GM18858 (cell line): ENCODE data around the gene KLHL13.
A peak's percentile ranks its signal among the peaks of the same experiment; 100 is the strongest.
"Not testable (repeated sequence)": the region's sequence is repeated elsewhere in the genome, so short reads cannot be mapped to it uniquely, and the experiment has no call there.

Experiments used
- ATAC-seq: cut with Tn5 transposase; IDR thresholded peaks from one replicate; pipeline ENCODE4 v1.9.1; 2021; ENCODE audit not compliant: unreplicated experiment

The KLHL13 gene

DNA sequence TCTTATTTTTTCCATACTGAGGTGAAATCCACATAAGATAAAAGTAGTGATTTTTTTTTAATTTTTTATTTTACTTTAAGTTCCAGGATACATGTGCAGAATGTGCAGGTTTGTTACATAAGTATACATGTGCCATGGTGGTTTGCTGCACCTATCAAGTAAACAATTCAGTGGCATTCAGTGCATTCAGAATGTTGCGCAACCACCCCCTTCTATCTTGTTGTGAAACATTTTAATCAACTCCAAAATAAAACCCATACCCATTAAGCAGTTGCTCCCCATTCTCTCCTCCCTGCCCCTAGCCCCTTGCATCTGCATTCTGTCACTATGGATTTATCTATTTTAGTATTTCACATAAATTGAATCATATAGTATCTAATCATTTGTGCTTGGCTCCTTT, 121.2 kb downstream of the KLHL13 start:
- no peak for ATAC-seq

DNA sequence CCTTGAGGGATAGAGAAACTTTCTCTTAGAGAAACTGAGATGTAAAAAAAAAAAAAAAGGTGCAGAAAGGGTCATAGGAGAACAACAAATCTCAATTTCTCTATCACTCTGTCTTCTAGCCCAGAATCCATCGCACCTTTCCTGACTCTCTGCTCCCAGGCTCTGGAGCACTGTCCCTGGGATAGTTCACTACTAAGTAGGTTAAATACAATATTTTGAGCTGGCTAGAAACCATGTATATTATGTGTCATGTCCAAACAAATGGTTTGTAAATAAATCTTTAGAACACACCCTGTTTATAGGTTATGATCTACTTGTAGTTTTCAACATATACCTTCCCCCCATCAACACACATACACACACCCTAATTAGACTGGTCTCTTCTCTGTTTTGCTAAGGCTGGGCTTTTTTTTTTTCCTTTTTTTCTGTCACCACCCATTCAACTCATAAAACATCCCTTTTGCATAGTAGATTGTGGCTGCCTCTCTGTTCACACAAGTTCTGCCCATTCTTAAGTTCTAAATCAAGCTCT, 124.4 kb downstream of the KLHL13 start:
- ATAC-seq = no peak

DNA sequence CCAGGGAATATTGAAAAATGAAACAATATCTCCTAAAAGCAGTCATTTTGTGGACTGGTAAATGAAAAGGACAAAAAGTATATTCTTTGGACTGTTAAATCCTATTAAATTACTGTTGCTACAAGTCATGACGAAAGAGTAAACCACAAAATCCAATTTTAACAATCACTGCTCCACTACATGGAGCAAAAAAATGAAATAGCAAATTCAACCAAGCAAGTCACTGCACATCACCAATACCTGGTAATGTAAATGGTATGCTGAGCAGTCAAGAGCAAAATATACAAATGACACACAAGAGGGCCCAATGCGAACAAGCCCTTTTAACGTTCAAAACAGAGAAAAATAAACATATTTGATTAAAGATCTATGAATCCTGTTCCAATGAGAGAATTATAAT, 126.2 kb downstream of the KLHL13 start:
- ATAC-seq = no peak

DNA sequence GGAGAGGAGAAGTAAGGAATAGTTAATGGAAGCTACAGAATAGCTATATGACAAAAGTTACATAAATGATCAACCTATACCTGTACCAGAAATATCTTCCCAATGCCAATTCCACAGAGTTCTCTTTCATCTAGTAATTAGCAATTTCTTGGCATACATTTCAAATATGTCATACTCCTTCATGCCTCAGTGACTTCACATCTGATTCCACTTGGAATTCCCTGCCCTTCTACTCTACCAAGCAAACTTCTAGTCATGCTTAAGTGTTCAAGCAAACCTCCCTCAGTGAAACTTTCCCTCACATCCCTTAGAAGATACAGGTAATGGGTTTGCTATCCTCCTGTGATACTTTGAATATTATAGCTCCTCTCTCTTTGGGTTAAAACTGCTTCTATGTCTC, 127.1 kb downstream of the KLHL13 start:
- no peak for ATAC-seq

DNA sequence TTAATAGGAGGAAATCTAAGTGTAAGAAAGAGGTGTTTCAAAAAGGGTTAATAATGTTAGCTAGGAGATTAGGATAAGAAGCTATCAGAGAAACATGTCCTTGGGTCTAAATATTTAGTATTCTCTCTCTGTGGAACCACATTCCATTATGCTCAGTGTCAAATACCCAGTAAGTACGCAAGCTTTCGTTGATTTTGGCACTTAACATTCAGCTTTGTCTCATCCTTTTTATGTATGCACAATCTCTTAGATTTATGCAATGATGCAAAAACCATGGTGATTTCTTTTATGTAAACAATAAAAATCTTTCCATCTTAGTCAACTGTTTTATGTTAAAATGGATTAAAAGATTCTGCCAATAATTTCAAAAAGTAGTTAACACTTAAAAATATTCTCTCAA, 129.2 kb downstream of the KLHL13 start:
- no peak for ATAC-seq

DNA sequence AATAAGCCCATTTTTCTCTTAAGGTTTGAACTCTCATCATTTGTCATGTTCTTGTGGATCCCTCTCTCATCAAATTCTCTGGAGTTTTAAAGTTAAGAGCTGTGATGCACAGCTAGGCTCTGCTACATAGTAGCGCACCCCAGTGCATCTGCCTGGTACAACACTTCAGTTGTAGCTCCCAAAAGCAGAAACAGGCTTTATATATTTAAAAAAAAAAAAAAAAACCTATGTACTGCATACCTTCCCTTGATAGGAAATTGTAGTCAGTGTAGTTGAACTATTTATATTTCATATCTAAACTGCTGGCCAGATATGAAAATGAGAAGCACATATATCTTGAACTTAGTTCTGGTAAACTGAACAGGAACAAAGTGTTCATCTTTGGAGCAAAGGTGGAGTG, 131.4 kb downstream of the KLHL13 start:
- ATAC-seq = no peak

DNA sequence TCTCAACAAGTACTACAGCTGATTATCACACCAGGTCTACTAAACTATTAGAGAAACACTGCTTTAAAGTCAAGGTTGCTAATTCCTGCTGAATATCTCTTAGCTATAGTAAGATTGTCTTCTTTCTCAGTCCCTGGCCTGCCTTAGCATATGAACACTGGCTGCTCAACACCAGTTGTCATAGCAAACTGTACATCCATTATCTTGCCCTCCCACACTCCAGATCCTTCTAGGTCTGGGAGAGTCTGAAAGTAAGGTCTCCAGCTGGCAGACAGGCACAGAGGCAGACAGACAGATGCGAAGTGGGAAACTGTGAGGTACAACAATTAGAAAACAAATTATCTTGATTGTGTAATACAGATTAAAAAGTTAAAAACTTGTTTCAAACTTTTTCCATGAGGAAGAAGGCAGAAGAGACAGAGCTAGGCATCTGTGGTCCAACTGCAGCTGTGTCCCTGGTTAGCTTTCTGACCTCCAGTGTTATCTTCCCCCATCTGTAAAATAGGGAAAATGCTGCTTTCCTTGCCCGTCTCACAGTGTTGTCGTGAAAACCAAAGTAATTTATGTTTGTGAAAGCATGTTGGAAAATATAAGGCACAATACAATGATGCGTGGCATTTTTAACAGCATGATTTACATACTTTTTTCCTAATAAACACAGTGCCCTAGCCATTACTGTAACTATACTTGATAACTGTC, 133.8 kb downstream of the KLHL13 start:
- no peak for ATAC-seq

DNA sequence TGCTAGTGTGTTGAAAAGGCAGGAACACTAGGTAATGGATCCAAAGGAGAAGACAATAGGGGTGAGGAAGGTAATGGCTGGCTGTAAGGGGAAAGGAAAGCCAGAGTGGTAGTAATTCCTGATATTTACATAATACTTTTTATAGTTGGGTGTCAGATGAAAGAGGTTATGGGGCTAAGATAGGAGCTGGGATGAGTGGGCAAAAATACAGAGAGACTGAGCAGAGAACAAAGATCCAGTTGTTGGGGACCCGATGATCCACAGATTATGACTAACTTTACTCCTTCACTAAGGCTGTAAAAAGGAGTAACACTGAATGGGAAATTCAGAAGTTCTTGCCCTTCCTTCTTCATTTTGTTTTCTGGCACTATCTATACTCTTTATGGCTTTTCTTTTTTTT, 138.2 kb downstream of the KLHL13 start:
- ATAC-seq = no peak

DNA sequence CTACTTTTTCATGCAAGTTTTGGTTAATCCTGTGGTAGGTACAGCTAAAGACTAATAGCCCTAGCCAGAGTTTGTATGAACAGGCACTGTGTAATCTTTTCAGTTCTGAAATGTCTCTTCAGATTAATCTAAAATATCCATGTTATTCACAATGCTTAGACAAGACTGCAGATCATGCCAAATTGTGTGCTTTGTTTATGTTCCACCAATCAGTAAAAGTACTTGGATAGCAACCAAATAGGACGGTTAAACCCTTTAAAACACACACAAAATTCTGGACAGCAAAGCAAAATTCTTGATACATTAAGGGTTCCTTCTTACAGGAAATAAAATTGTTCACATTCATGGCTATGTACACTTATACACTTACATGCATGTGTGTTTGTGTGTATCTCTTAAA, 139.1 kb downstream of the KLHL13 start:
- ATAC-seq = no peak

DNA sequence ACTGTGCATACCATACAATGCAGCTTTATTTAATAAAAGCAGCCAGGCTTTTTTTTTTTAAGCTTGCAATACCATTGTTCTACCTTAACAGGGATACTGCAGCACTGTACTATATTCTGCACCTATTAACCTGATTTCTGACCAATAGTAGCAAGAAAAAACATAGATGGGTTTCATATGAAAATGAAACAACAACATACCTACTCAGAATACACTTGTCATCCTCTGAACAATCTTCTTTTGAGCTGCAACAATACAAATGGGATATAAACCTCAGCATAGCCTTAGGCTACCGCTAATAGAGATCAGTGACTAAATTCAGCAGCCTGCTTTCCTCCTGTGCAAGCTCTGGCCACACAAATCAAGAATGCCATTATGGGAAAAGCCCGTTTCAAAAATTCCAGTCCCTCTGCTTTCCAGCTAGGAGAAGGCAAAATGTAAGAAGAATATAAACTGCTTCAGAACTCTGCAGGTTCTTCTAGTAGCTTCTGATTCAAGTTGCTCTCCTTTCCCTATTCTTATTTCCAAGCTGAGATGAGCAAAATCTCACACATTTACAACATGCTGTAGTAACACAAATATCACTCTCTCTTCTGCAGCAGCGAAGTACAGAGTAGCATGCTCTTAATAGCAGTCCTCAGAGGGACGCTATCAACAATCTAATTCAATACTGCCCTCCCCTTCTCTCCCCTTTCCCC, 143.4 kb downstream of the KLHL13 start:
- no peak for ATAC-seq

DNA sequence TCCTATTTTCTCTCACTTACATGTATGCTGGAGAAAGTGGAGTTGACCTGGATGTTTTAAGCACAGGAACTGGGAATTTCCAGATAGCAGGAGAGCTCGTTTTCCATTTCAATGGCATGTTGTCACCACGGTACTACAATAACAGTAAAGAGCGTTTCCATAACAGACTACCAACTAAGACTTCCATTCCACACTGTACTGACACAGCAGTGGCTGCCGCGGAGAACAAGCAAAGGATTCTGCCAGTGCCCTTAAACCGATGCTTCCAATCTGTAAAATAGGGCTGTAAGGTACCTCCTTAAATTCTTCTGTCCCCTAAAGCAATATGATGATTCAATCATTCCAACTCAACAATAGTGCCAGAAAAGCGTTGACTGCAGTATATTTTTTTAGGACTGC, 143.9 kb downstream of the KLHL13 start:
- no peak for ATAC-seq

DNA sequence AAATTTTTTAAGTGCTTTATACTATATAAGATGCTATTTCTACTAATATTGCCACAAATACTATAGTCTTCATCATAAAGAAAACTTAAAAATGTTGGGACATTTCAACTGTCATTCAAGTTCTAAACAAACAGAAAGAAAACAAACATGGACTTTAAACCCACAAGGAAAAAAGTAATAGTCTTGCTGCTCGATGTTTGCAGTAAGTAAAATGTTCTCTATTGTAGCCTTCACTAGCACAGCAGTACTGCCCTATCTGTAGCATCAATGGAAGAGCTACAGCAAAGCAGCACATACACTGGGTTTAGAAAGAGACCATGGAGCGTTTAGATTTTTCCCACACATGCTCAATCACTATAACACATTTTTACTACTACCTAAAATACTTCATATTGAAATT, 146.8 kb downstream of the KLHL13 start:
- no peak for ATAC-seq

DNA sequence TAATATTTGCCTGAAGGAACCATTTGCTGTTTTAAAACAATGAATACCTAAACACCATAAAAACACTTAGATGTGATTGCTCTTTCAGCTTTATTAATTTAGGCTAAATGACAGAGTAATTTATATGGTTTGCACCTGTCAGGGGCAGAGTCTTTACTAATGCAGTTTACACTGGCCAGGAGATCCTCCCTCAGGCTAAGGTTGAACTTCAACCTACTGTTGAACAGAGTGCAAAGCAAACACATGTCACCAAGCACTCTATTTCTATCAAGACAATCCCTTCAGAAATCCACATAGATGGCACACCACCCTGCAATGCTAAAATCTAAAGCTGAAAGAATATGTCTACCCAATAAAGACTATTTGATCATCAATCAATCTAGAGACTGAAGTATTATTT, 147.3 kb downstream of the KLHL13 start:
- no peak for ATAC-seq

DNA sequence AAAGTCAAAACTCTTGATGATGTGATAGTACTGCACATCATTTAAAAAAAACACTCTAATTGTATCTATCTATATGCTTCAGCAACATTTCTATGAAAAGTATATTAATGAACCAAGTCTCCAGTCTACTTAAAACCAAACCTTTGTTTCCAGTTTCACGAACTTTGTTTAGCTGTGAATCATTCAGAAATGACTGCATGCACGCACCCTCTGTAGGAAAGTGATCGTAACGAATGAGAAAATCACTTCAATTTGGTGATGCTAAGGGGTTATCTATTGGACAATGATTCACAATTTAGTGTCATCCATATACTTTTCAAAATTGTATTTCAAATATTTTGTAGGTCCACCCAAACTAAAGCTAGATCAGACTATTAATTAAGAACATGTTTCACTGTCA, 157.6 kb downstream of the KLHL13 start:
- no peak for ATAC-seq

DNA sequence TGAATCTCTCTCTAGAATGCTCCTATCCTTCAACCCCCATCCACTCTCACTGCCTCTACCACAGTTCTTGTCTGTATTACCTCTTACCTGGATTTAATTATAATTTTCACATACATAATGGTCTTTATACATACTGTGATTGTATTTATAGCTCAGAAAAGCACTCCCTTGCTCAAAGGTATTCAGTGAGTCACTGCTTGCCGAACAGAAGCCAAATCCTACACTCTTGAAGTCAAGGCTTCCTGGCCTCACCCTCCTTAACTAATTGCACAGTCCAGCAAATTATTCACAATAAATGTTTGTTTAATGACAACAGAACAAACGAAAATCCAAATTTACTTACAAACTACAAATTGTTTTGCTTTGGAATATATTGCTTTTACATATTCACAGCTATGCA, 159.5 kb downstream of the KLHL13 start:
- no peak for ATAC-seq

DNA sequence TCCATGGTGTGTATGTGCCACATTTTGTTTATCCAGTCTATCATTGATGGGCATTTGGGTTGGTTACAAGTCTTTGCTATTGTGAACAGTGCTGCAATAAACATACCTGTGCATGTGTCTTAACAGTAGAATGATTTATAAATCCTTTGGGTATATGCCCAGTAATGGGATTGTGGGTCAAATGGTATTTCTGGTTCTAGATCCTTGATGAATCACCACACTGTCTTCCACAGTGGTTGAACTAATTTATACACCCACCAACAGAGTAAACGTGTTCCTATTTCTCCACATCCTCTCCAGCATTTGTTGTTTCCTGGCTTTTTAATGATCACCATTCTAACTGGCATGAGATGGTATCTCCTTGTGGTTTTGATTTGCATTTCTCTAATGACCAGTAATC, 177.3 kb downstream of the KLHL13 start:
- ATAC-seq = not testable (repeated sequence)

DNA sequence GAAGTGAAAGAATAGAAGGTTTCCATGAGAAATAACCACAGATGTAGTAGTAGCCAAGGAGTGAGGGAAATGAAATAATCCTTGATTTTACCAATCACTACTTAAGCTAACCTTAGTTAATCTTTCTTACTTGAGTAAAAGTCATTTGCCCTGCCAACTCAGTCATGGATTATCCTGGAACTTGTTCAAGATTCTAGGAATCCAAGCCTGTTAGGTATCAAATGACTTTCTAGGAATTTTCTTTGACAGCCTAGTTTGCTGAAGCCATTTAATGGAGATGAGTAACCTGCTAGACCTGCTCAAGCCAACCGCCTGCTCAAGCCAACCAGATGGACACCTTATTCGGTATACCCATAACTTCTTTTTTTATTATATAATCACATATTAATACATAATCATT, 180.5 kb downstream of the KLHL13 start:
- ATAC-seq = no peak

DNA sequence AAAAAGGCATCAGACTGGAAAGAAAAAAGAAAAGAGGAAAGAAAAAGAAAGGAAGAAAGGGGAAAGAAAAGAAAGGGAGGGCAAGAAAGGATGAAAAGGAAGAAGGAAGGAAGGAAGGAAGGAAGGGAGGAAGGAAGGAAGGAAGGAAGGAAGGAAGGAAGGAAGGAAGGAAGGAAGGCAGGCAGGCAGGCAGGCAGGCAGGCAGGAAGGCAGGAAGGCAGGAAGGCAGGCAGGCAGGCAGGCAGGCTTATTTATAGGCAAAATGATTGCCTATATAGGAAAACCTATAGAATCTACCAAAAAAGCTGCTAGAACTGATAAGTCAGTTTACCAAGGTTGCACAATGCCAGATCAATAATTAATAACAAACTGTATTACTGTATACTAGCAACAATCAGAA, 186.5 kb downstream of the KLHL13 start:
- ATAC-seq = not testable (repeated sequence)

DNA sequence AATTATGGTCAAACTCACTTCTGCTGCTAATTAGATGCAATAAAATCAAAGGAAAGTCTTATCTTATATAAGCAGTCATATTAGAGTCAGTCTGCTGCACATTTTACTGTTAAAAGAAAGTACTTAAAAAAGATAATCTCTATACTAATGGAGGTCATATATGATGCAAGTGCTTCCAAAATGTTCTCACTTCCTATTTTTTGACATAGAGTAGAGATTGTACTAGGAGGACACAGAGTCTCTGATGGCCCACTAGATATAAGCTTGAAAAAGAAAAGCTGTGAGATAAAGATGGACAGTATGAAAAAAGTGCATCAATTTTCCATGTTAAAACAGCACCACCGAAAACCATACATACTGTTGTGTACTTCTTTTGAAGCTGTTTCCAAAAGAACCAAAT, 196.9 kb downstream of the KLHL13 start:
- ATAC-seq = no peak

DNA sequence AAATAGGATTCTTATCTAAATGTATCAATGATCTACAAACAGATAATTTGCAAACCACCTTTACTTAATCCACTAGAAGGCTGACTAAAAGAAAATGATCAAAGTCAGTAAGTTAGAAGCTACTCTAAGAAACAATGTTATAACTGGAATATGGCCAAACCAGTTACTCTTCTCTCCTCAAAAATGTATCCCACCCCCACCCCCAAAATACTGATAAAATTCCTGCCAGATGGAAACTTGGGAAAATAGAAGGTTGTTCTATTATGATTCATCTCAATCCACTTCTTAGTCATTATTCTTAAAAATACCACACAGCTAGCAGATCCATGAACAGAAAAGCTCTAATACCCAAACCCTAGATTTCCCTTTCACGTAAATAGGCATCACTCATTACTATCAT, 206.4 kb downstream of the KLHL13 start:
- no peak for ATAC-seq

DNA sequence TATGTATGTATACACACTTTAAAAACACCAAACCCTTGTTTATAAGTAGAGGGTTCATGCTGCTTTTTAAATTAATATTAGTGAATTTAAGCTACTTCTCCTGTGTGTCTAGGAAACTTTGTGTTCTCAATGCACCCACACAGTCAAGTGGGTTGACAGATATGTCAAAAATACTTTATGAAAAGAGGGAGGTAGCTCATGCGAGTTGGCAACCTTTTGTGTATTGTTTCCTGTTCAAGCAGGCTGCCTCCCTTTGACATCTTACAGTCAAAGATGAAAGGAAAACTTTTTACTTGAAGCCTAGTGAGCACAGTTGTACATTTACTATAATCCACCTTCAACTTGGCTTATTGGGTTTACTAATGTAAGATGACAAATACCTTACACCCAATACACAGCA, 218.4 kb downstream of the KLHL13 start:
- ATAC-seq = no peak

DNA sequence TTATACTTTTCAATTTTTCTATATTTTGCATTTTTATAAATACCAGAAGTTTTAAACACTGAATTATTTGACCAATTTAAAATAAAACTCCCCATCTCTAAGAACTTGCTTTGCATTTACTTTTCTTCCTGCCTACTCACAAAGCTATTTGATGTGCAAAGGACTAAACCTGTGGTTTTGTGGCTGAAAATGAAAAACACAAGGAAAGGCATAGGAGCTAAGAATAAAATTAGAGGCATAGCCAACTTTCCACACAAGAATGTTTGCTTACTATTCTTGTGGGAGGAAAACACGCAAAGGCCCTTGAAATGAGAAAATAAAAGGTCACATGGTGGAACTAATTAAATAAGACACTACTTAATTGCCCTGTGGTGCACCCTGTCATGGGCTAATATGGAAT, 221.2 kb downstream of the KLHL13 start:
- peak; percentile 33 for ATAC-seq

DNA sequence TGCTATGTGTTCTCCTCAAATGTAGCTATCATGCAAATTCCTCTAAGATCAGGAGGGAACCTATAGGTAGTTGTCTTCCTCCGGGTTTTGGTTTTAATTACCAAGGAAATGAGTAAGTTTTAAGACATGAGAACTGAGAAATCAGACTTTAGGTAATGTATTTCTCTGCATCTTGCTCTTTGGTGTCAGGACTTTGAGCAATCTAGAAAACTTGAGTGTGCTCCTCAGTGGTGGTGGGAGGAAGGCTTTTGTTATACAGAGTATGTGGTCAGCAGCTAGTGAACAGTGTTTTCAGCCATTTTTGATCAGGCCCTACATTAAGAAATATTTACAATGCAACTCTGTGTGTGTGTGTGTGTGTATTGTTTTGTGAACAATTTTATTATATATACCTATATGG, 224.1 kb downstream of the KLHL13 start:
- ATAC-seq = no peak
